Keratinocyte (primary cell): ENCODE results near the gene PRR9.

Source experiments
- CTCF ChIP-seq, 3 experiments: IDR thresholded peaks in 1 of 3; conservative IDR thresholded peaks in 1 of 3; optimal IDR thresholded peaks in 1 of 3; 2 replicates in 2 of 3; 3 replicates in 1 of 3; pipeline versions ENCODE3 to v1.5.1; 2011; ENCODE audit warnings: low read length in 3 of 3, mild to moderate bottlenecking in 3 of 3, moderate library complexity in 2 of 3, control low read depth in 1 of 3, inconsistent platforms in 1 of 3; ENCODE audit not compliant: insufficient read depth in 2 of 3; ENCODE audit errors: extremely low read depth in 1 of 3
- EZH2 ChIP-seq: IDR thresholded peaks from one replicate; pipeline ENCODE4 v1.6.1; 2012; ENCODE audit warnings: inconsistent platforms, mild to moderate bottlenecking, low read length, moderate library complexity

- TF ChIP-seq CTCF (optimal IDR thresholded peaks at IDR 0.05 in 1 of 3, IDR thresholded peaks at IDR 0.05 in 1 of 3, conservative IDR thresholded peaks at IDR 0.05 in 1 of 3; ENCODE audit: extremely low read depth in 1 of 3, insufficient read depth in 2 of 3, low read length in 3 of 3) (no peak), EZH2 (no peak)
Measured at GRCh38 chr1:153195216-153195615, 22.2 kb upstream of the PRR9 start.
